Tibial nerve (tissue), 4 donors: Measurements from ENCODE around the gene CRYBG1. TPM values are rescaled to one million over a fixed set of nuclear protein-coding genes. Genes with fewer than 3 reads are reported as not detected.

Experiments
- DNase-seq, 2 donors: peaks; one replicate each; pipeline ENCODE4 v3.0.0-alpha.2; 2019; ENCODE audit warnings: low spot score in 2 of 2
- H3K27ac ChIP-seq, 4 donors: fragments of 200-600 bp; sonication (generic) in 3 of 4; one replicate each; pipeline ENCODE4 v1.5.1; 2017 to 2019; ENCODE audit warnings: mild to moderate bottlenecking in 1 of 4
- H3K27me3 ChIP-seq, 2 donors: fragments of 200-600 bp; sonication (generic) in 1 of 2; one replicate each; pipeline versions ENCODE4 v1.5.1 to v1.6.0; 2017 to 2019
- H3K36me3 ChIP-seq, 3 donors: fragments of 200-600 bp; sonication (generic); one replicate each; pipeline ENCODE4 v1.5.1; 2018 to 2019
- H3K4me1 ChIP-seq, 4 donors: fragments of 200-600 bp; sonication (generic) in 3 of 4; one replicate each; pipeline ENCODE4 v1.5.1; 2017 to 2019
- H3K4me3 ChIP-seq, 4 donors: fragments of 200-600 bp; sonication (generic) in 3 of 4; one replicate each; pipeline ENCODE4 v1.5.1; 2017 to 2019; ENCODE audit warnings: mild to moderate bottlenecking in 1 of 4, moderate library complexity in 1 of 4
- H3K9me3 ChIP-seq, 4 donors: fragments of 200-600 bp; sonication (generic) in 3 of 4; one replicate each; pipeline ENCODE4 v1.5.1; 2017 to 2019
- CTCF ChIP-seq, 5 experiments: fragments of 200-600 bp in 3 of 5; fragments of 450-650 bp in 2 of 5; sonication (generic) in 3 of 5; IDR thresholded peaks; one replicate each; pipeline ENCODE4 v1.5.1; 2016 to 2019; ENCODE audit warnings: antibody characterized with exemption in 5 of 5, mild to moderate bottlenecking in 3 of 5, moderate library complexity in 2 of 5
- EP300 ChIP-seq, 2 donors: sonication (generic); formaldehyde crosslinking; IDR thresholded peaks; one replicate each; pipeline ENCODE4 v1.6.1; 2017; ENCODE audit warnings: antibody characterized with exemption in 2 of 2, mild to moderate bottlenecking in 1 of 2
- POLR2A ChIP-seq, 2 donors: fragments of 450-650 bp; IDR thresholded peaks; one replicate each; pipeline ENCODE4 v1.6.1; 2017; ENCODE audit warnings: antibody characterized with exemption in 2 of 2, mild to moderate bottlenecking in 2 of 2, moderate library complexity in 2 of 2
- WGBS, 2 donors: methylation state at CpG; one replicate each; pipeline ENCODE4 v1.1.5; 2018; 5-methylcytosine and 5-hydroxymethylcytosine counted together
- total RNA-seq, 4 donors: library from RNA; depleted of rRNA; stranded (reverse); fragments of >200 nt; gene quantifications; one replicate each; pipeline ENCODE4 v1.1.0, GENCODE V29; 2016

Gene CRYBG1
- total RNA-seq, 4 donors from 2014 or later = 5.9 to 15.3 (median 8.1) TPM

- TF ChIP-seq EP300 (IDR thresholded peaks at IDR 0.05) (no peak), CTCF (IDR thresholded peaks at IDR 0.05) (no peak), POLR2A (IDR thresholded peaks at IDR 0.05) (no peak)
- WGBS, 2 donors = 92 to 94% methylated on average over 9 of the region's 9 CpGs
- no peak for DNase-seq
Measured at GRCh38 chr6:106612671-106613416, 252.3 kb downstream of the CRYBG1 start.

GRCh38 chr6:106613590-106613989, 253.1 kb downstream of the CRYBG1 start:
- H3K27ac ChIP-seq = no peak overlapping the region
- TF ChIP-seq EP300 (IDR thresholded peaks at IDR 0.05) = no peak
- no peak for TF ChIP-seq POLR2A (IDR thresholded peaks at IDR 0.05)
- TF ChIP-seq CTCF (IDR thresholded peaks at IDR 0.05) = no peak
- H3K4me3 ChIP-seq = no peak overlapping the region
- no peaks in the 10 kb centered on the region for H3K4me1 ChIP-seq
- 82 to 97% methylated on average over 1 of the region's 1 CpG for WGBS, 2 donors
- no peaks in the 10 kb centered on the region for H3K9me3 ChIP-seq
- peaks cover 0 to 44% (median 0%) of the 10 kb centered on the region in 3 donors for H3K36me3 ChIP-seq
- no peaks in the 10 kb centered on the region for H3K27me3 ChIP-seq
- no peak for DNase-seq

More at GRCh38 chr6:106612671-106613416, 252.3 kb downstream of the CRYBG1 start:
- Histone ChIP-seq H3K4me1 (no peaks in the 10 kb centered on the region), H3K9me3 (no peaks in the 10 kb centered on the region), H3K4me3 (no peak overlapping the region), H3K27ac (no peak overlapping the region), H3K36me3 (peaks cover 0 to 43% (median 0%) of the 10 kb centered on the region in 3 donors), H3K27me3 (no peaks in the 10 kb centered on the region)

- no peak for DNase-seq
- Histone ChIP-seq H3K4me3 (no peak overlapping the region), H3K27me3 (no peaks in the 10 kb centered on the region), H3K9me3 (no peaks in the 10 kb centered on the region), H3K36me3 (peaks cover 0 to 50% (median 0%) of the 10 kb centered on the region in 3 donors), H3K27ac (no peak overlapping the region), H3K4me1 (no peaks in the 10 kb centered on the region)
- WGBS, 2 donors = 53 to 70% methylated on average over 1 of the region's 1 CpG
- TF ChIP-seq CTCF (IDR thresholded peaks at IDR 0.05) (no peak), POLR2A (IDR thresholded peaks at IDR 0.05) (no peak), EP300 (IDR thresholded peaks at IDR 0.05) (no peak)
Measured at GRCh38 chr6:106614166-106614565, 253.6 kb downstream of the CRYBG1 start.

- no peaks in the 10 kb centered on the region for H3K9me3 ChIP-seq
- no peaks in the 10 kb centered on the region for H3K27me3 ChIP-seq
- 63 to 64% methylated on average over 3 of the region's 3 CpGs for WGBS, 2 donors
- H3K36me3 ChIP-seq = peaks cover 0 to 51% (median 0%) of the 10 kb centered on the region in 3 donors
- no peak for DNase-seq
- no peak overlapping the region for H3K4me3 ChIP-seq
- TF ChIP-seq EP300 (IDR thresholded peaks at IDR 0.05) (no peak), POLR2A (IDR thresholded peaks at IDR 0.05) (no peak), CTCF (IDR thresholded peaks at IDR 0.05) (no peak)
- H3K27ac ChIP-seq = no peak overlapping the region
- H3K4me1 ChIP-seq = no peaks in the 10 kb centered on the region
Measured at GRCh38 chr6:106614592-106615257, 254.2 kb downstream of the CRYBG1 start.

- no peak overlapping the region for H3K4me3 ChIP-seq
- no peak overlapping the region for H3K27ac ChIP-seq
- TF ChIP-seq POLR2A (IDR thresholded peaks at IDR 0.05) = no peak
- no peaks in the 10 kb centered on the region for H3K4me1 ChIP-seq
- H3K9me3 ChIP-seq = no peaks in the 10 kb centered on the region
- no peaks in the 10 kb centered on the region for H3K27me3 ChIP-seq
- no peak for DNase-seq
- H3K36me3 ChIP-seq = peaks cover 0 to 47% (median 0%) of the 10 kb centered on the region in 3 donors
Measured at GRCh38 chr6:106617302-106617701, 256.8 kb downstream of the CRYBG1 start.
